Anterior cingulate cortex (tissue), 58 donors: ENCODE data around the gene TMOD1.

ENCODE experiments used
- DNase-seq, 58 donors: peaks; one replicate each; lab custom pipeline; 2025; lab: John Stamatoyannopoulos, UW

Gene TMOD1

DNA sequence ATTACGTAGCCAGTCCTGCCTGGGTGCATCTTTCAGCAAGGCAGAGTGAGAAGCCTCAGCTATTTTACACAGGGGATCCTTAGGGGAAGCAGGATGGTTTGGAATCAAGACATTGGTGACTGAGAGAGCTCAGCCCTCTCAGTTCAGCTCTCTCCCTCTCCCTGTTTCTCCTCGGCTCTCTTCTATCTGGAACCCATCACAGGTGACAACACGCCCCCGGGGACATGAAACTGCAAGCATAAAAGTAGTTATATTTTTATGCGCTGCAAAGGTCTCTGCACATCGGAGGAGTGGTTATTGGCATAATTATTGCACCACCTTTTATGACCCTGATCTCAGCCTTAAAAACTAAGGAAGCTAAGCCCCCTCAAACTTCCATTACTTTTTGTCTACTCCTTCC is 14.2 kb downstream of the TMOD1 start:
- peak in 1 of 58 donors; percentile 26 for DNase-seq

DNA sequence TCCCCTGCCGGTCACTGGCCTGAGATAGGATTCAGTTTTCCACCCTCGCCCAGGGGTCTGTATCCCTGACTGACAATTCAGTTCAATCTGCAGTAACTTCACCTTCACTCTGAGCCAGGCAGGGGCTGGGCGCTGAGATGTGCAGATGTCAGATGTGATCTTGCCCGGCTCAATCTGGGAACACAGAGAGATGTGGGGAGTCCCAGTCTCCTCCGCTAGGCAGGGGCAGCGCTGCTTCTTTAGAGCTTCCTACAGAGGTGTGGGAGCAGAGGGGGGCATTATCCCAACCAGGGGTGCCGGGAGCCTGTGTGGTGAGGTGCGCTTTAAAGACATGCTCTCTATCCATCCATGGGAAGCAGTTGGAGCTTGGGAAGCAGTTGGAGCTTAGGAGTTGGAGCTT is 14.6 kb downstream of the TMOD1 start:
- DNase-seq, result no peak

DNA sequence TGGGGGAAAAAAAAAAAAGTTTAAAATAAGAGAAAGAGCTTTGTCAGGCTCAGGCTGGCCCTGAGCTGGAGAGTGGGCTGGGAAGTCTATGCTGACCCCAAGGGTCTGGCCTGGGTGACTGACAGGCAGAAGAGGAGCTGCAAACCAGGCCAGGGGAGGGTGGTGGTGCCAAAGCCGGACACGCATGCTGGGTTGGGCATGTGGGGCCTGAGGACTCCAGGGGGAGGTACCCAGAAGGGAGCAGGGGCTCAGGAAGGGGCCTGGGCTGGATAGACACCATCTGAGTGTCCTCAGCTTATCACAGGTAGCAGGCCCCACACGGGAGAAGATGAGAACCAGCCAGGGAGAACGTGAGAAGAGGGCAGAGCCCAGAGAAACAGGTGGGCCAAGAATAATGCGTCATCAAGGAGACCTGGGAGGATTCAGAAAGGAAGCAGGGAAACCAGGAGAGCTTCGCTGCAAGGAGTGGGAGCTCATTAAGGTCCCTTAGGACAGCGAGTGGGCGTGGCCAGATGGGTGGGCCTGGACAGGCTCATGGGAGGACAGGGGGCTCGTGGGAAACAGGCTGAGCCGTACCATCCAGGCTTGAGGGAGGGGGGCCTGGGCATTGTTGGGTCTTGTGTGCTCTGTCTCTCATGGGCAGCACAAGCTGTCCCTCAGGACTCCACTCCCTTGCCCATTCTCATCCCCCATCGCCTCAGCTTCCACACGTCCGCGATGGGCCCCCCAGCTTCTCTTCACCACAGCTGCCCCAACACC is 16.0 kb downstream of the TMOD1 start:
- no peak for DNase-seq

DNA sequence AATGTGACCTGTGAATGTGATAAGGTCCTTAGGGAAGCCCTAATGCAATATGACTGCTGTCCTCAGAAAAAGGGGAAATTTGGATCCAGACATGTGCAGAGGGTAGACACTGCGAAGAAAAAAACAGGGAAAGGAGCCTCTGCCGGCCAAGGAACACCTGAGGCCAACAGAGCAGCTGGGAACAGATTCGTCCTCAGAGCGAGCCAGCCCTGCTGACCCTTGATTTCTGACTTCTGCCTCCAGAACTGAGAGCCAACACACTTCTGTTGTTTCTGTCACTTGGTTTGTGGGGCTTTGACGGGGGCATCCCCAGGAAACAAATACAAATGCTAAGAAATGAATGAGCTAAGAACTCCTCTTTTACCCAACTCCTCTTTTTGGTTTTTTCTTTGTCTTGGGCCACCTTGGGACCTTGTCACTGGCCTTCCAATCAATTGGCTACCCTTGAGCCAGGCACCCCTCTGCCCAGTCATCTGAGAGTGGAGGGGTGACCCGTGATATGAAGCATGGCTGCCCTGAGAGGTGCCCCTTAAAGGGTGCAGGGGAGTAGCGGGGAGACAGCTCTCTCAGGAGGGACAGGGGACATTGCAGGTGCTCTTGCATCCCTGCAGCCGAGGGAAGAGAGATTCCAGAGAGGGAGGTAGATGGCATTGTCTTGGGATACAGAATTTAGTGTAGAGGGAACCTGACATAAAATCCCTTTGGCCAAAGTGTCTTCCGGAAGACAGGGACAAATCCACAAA is 16.9 kb downstream of the TMOD1 start:
- DNase-seq, result no peak

DNA sequence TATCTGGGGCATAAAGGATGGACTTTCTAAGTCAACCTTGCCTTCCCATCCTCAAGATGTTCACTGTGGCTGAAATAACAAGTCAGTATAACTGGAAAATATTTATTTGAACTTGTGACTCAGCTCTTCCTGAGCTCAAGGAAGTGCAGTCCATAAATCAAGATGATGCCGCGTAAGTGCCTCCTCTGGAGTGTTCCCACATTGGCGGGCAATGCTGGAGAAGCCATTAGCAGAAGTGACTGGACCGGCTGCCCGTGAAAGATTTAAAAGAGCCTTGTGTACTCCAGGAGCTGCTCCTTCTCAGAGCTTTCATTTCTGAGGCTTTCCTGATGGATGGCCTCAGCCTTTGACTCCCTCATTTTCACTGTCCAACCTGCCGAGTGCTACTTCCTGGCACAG is 17.4 kb downstream of the TMOD1 start:
- DNase-seq, result no peak

DNA sequence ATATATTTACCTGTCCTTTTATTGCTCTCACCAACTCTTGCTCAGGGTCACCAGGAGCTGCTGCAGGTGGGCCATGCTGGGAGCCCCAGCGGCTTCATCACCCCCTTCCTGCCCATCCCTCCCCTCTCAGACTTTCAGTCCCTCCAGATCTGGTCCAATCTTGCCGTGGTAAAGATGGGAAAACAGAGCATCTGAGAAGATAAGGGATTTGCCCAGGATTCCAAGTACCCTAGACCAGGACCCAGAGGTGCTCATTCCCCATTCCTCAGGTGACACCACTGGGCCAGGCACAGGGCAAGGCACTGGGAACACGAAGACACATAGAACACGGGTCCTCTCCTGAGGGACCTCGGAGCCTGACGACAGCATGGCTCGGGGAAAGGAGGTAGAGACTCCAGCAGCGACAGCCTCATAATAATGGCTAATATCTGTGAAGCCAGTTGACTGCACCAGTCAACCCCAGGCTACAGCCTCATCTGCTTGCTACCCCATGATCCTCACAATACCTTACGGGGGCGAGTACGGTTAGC is 18.0 kb downstream of the TMOD1 start:
- no peak for DNase-seq

DNA sequence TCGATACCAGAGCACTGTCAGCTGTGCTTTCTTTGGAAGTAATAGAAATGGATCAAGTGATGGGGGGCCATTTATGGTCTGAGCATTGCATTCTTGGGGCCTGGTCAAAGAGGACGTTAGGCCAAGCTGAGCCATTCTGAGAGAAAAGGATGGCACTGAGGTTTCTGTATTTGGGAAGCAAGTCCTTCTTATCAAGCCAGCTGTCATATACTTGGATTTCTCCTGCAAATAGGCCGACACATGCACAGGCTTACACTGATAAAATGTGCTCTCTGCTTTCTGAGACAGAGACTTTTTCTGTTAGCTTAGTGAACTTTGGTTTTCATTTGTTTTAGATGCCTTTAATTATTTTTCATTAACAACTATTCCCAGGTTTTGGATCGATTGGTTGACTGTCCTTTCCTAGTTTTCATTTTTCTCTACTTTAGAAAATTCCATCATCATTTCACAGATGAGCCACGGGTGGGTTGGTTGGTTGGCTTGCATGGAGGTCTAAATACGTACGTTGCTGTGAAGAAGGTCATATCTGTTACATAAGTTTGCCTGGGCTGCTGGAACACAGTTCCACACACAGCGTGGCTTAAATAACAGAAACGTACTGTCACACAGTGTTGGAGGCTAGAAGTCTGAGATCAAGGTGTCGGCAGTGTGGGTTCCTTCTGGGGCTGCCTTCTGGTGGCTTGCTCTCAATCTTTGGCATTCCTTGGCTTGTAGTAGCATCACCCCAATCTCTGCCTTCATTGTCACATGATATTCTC is 20.3 kb downstream of the TMOD1 start:
- DNase-seq, result no peak

DNA sequence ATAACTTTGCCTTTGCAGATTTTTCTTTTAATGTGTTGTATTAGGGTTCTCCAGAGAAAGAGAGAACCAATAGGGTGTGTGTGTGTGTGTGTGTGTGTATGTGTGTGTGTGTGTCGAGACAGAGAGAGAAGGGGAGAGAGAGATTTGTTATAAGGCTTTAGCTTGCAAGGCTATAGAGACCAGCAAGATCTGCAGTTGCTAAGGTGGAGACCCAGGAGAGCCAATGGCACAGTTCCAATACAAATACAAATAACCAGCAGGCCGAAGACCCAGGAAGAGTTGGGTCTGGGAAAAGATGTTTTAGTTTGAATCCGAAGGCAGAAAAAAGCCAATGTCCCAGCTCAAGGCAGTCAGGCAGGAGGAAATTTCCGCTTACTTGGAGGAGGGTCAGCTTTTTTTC is 23.0 kb downstream of the TMOD1 start:
- DNase-seq, result no peak

DNA sequence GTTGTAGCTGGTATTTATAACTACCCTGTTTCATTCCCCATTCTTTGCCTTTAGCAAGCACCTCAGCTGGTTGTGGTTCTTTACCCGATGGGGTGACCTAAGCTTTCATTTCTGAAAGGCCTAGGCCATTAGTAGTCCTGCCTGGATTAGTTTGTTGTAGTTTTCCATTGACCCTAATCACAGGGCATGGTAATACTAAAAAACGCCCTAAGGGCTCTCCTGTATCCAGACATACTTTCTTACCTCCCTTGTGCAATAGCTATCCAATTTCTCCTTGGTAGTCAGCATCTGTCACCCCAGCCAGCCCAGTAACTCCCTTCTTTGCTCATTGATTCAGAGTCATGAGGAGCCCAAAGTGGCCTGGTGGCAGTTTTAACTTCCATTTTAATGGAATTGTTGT is 24.0 kb downstream of the TMOD1 start:
- DNase-seq, result no peak

DNA sequence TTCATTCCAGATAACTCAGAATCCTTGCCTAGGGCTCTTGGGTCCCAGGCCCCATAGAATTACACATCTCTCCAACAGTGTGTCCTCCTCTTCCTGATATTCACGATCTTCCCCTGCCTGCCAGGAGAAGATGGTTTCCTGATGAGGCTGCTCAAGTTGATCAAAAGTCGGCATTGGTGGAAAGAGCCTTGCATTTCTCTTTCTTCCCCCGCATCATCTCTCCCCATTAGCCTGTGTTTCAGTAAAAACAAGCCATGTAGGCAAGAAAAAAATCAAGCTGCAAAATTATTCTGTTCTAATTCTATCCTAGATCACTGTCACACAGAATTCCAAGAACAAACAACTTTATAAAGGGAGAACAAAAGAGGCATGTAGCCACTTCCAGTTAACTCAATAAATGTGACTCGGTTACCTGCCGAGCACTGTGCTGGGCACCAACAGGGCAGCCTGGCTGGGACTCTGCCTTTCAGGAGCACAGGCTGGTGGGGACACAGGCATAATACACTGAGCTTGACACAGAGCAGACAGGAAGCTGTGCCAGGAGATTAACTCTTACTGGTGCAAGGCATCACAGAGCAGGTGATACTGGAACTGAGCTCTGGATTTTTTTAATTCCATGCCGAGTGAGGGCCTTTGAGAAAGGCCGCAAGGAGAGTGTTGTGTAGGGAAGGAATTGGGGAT is 25.6 kb downstream of the TMOD1 start:
- peak in 1 of 58 donors; percentile 33 for DNase-seq

DNA sequence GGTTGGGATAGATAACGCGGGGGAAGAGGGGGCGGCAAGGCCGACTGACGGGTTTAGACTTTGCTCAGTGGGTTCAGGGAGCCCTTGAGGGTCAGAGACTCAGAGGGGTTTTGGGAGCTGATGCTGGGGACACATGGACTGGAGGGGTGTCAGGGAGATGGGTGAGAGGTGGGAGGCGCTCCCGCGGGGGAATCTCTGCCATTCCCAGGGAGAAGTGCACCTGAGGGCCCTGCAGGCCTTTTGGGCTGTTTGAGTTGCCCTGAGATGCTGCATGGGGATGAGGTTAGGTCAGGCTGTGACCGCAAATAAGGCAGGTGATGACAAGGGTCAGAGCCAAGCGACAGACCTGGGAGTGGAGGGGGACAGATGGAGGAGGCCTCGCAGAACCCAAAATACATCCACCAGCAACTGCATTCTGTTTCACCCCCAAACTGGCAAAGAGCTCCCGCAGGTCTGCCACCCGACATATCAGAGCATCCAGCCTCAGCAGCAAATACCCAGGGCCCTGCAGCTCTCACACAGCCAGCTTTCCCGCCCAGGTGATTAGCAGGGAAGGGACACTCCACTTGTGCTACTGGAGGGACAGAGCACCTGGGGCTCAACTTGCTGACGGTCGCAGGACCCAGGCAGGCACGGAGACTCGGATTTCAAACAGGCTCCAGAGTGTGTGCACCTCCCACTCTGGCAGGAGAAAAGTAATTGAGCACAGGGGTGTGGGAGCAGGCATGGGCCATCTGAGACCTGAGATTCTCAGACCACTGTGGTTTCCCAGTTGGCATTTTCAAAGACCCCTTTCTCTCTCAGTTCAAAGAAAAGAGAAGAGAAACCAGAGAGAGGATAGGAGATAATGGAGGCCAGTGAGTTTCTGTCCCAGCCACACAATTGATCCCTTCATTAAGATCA is 26.4 kb downstream of the TMOD1 start:
- DNase-seq, result no peak

DNA sequence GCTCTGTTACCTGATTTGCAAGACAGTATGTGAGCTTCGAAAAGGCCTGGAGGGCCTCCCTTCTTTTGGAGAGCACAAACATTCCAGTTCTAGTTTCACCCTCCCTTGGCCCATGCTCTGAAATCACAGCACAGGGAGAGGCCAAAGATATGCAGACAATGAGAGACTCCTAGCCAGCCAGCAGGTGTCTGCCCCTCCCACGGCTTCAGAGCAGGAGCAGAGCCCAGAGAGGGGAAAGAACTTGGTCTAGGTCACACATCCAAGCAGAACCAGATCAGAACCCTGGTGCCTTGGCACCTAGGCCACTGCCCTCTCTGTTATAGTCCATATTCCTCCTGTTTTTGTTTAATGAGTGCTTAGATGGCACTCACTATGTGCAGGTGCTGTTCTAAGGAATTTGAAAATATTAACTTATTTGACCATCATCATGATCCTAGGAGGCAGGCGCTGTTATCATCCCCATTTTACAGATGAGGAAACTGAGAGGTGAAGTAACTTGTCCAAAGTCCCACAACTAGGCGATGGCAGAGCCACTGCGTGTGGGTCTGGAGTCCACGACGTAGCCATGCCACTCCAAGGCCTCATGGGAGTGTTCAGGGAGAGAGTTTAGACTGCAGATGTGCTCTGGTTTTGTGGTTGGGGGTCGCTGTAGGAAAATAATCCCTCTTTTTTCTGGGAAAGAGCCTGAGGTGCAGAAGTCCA is 27.2 kb downstream of the TMOD1 start:
- DNase-seq, result no peak

DNA sequence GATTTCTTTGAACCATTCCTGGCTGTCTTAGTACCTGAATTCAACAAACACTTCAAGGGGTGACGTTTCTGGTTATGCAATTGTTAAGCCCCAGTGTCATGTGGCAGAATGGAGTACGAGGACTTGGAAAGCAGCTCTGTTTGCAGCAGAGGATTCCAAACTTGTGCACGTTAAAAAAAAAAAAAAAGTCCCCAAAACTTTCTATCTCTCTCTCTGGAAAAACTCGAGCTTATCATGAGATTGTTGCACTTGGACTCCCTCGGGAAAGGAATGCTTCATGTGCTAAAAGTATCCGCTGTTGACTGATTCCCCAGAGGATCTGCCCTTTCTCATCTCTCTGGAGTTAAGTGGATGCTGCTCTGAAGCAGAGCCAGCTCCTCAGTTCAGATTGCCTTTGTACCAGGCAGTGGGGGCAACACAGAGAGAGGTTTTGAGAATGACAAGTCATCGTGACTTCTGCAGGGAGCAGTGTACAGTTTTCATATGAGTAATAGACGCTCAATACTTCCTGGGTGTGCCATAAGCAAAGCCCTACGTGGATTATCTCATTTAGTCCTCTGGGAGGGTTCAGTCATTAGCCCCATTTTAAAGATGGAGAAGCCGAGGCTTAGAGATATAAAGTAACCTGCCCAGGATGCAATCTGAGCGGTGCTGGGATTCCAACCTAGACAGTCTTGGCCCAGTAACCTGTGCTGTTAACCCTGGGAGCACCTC is 28.1 kb downstream of the TMOD1 start:
- peak in 1 of 58 donors; percentile 11 for DNase-seq

DNA sequence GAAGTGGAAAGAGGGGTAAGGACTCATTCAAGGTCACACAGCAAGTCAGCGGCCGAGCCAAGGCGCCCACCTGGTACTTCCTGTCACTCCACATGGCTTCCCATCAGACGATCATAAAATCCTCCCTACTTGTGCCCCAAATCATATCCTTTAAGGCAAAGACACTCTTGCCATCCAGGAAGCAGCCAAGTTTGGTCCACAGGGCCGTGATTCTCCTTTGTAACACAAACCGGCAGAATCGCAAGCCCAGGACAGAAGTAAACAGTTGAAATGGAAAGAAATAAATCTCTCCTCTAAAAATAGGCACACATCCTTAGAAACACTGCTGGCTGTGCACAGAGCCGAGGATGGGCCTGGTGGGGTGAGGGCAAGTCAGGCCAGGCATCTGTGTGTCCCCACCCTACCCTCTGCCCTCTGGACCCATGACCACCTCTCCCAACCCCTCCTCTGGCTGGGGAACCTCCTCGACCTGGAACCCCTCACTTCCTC is 30.5 kb downstream of the TMOD1 start:
- no peak for DNase-seq

DNA sequence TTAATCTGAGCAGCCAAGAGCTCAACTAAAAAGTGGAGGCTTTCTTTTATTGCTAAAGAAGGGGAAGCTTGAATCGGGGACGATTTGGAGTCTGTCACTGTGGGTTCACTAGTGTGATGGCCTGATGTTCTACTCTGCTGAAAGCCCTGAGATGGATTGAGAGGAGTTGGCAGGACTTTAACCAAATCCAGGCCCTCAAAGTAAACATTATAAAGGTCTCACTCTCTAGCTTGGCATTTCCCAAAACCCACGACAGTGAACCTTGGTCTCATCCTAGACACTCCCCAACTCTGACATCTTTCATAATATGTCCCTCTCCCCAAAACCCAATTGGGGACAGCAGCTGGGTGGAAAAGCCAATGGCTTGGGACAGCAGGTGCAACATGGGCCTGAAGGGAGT is 32.7 kb downstream of the TMOD1 start:
- DNase-seq, result no peak

DNA sequence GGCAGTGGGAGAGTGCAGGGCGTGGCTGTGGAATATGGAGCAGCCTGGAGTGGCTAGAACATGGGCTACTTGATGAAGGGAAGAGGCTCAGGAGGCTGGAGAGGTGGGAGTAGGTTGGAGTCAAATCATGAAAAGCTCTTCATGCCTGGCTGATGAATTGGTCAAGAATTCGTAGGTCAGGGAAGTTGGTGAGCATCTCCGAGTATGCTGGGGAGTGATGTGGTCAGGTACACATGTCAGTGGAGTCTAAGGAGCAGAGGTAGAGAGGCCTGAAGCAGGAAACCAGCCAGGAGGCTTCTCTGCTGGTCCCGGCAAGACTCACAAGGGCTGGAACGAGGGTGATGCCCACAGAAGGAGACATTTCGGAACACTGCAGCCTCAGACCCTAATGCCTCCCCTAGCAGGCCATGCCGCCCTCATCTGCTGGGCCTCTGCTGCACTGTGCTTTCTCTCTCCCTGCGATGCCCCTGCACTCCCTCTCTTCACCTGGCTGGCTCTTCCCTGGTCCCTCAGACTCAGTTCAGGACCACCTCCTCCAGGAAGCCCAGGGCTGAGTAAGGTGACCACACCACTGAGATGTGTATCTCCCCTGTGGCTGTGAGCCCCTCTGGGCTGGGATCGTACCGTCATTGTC is 33.6 kb downstream of the TMOD1 start:
- DNase-seq, result no peak

DNA sequence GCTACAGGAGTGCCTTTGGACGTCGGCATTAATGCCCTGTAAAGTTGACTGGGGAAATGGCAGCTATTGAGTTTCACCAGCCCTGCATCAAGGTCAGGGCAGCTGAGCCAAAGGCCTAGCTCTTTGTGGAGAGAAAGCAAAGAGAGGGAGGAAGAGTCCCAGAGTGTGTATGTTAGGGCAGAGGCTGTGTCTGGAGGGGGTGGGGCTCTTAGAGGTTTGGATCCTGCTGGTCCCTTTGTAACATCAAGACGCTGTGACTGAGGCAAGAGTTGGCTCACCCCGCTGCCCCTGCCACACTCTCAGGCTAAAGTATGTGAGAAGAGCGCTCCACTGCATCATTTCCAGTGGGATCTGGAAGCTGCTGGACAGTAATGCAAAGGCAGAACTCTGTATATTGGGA is 34.3 kb downstream of the TMOD1 start:
- DNase-seq, result no peak

DNA sequence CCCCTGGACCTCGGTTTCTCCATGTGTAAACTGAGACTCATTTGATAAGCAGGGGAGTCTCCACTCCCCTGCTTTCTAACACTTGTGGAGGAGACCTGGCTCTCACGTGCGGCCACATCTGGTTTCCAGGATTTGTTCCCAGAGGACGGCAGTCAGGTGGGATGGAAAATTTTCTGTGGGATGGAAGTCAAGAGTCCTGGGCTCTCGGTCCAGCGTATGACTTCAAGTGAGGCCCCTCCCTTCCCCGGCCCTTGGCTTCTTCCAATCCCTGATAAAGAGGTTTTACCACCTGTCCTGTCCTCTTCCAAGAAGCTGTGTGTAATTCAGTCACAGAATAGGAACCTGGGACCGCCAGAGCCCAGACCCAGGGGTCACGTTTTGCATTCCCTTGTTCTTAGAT is 35.0 kb downstream of the TMOD1 start:
- no peak for DNase-seq
